Endometrial microvascular endothelial cells (primary cell): ENCODE data around the gene OSGIN1. TPM values are rescaled to one million over a fixed set of nuclear protein-coding genes. Genes with fewer than 3 reads are reported as not detected.
"Not testable (repeated sequence)": the region's sequence is repeated elsewhere in the genome, so short reads cannot be mapped to it uniquely, and the experiment has no call there.

ENCODE experiments used
- in situ Hi-C: cut with HindIII; loops from 2 replicates; pipeline ENCODE4 v1.10.0; 2017; ENCODE audit warnings: low sequenced_read_pairs, low pct_unique_long_range_greater_than_20kb; ENCODE audit errors: inconsistent ontology term
- total RNA-seq: library from RNA; depleted of rRNA; stranded (reverse); fragments of >200 nt; gene quantifications from one replicate; pipeline ENCODE4 v1.2.3, GENCODE V29; 2015; ENCODE audit errors: inconsistent ontology term

OSGIN1 gene
- total RNA-seq, 1 donor from 2014 or later, result 11.1 TPM

DNA sequence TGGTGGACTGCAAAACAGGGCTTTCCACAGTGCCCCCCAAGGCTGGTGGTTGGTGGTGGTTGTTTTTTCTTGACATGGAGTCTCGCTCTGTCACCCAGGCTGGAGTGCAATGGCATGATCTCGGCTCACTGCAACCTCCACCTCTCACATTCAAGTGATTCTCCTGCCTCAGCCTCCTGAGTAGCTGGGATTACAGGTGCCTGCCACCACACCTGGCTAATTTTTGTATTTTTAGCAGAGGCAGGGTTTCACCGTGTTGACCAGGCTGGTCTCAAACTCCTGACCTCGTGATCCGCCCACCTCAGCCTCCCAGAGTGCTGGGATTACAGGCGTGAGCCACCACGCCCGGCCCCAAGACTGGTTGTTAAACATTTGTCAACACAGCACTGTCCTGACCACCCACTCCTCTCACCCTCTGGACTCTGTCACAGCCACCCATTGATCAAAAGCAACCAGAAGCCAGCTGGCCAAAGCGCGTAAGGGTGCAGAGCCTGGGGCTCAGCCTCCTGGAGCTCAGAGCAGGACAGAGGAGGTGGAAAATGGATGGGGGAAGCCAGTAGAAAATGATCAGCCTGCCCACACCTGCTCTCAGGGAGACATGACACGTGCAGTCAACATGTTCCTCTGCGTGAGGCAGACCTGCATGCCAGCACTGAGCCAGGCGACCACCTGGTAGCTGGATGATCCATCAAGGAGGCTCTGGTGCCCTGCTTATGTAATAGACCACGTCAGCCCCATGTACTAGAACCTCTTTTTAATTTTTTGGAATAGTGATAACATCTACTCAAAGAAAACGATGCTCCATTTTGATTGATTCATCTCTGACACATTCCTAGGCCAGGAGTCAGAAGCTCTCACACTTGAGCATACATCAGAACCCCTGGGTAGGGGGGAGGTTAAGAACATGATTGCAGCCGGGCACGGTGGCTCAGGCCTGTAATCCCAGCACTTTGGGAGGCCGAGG, 14.8 kb upstream of the OSGIN1 start:
- in situ Hi-C loops, result no loop called here

DNA sequence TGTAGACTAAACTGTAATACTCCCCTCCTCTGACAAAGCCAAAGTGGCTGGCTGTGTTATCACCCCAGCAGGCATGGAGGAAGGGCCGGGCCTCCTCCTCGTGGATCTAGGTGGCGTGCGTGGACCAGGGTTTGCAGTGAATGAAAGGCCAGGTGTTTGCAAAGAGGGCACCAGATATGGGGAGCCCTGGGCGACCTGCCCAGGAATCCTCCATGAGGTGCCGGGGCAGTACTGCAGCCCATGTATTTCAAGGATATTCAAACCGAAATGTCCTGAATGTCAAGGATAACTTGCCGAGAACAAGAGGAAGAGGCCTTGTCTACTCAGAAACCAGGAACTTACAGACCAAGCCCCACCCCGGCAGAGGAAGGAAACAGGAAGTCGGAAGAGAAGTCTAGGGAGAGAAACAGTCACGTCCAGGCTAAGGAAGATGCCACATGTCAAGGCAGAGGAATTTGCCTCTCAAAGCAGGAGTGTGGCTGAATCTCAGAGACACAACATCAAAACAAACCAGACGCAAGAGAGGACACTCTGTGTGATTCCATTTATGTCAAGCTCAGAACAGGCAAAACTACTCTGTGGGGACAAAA, 13.7 kb upstream of the OSGIN1 start:
- in situ Hi-C loops, result no loop called here

DNA sequence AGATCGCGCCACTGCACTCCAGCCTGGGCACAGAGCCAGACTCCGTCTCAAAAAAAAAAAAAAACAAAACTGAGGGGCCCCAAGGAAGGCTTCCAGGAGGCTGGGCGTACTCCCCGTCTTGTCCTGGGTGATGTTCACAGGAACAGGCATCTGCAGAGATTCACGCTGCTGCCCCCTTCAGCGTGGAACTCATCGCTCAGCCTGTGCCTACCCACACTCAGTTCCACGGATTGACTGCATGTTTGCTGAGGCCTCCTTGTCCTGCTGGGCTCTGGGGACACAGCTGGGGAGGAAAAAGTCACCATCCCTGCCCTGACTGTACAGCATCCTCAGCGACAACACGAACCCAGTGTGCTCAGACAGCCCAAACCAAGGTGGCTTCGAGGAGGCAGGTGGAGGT, 12.9 kb upstream of the OSGIN1 start:
- in situ Hi-C loops, result no loop called here

DNA sequence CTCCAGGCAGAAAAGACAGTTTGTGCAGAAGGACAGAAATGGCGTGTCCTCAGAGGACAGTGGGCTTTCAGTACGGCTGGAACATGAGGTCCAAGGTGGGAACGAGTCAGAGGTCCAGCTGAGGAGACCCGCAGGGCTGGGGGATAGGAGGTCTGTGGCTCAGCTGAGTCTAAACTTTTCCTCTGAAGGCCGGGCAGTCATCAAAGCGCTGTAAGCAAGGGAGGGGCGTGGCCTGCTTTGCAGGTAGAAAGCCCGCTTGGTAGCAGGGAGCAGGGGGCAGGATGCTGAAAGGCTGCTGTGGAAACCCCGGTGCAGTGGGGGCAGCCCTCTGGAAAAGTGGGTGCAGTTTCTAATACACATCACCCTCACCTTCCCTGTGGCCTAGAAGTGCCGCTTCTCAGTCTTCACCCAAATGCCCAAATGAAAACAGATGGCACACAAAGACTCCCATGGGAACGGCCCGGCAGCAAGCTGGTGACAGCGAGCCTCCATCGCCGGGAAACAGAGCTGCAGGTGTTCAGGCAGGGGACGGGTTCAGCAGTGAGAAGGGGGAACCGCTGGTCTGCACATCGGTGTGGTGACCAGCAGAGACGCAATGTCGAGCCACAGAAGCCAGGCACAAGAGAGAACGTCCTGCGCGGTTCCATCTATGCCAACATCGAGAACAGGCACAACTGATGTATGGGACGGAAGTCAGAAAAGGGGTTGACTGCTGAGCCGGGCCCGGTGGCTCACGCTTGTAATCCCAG, 12.2 kb upstream of the OSGIN1 start:
- in situ Hi-C loops, result no loop called here

DNA sequence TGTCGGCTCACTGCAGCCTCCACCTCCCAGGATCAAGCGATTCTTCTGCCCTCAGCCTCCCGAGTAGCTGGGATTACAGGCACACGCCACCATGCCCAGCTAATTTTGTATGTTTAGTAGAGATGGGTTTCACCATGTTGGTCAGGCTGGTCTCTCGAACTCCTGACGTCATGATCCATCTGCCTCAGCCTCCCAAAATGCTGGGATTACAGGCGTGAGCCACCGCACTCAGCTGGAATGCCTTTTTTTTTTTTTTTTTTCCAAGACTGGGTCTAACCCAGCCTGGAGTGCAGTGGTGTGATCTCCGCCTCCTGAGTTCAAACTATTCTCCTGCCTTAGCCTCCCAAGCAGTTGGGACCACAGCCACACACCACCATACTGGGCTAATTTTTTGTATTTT, 11.5 kb upstream of the OSGIN1 start:
- in situ Hi-C loops, result not testable (repeated sequence)

DNA sequence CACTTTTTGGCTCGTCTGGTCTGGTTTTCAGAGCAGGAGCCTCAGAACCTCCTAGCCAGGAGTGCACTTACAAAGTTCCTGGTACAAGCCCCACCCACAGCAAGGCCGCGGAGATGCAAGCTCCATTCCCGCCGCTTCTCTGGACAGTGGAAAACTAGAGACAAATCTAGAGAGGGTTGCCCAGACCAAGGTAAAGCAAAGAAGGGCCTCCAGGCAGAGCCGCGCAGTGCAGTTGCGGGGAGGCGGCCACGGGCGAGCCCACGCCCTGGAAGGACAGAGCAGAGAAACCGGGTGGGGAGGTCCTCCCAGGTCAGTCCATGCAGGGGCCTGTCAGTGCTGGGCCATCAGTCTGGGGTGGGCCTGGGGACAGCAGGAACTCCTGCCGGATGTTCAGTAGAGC, 11.0 kb upstream of the OSGIN1 start:
- in situ Hi-C loops, result no loop called here

DNA sequence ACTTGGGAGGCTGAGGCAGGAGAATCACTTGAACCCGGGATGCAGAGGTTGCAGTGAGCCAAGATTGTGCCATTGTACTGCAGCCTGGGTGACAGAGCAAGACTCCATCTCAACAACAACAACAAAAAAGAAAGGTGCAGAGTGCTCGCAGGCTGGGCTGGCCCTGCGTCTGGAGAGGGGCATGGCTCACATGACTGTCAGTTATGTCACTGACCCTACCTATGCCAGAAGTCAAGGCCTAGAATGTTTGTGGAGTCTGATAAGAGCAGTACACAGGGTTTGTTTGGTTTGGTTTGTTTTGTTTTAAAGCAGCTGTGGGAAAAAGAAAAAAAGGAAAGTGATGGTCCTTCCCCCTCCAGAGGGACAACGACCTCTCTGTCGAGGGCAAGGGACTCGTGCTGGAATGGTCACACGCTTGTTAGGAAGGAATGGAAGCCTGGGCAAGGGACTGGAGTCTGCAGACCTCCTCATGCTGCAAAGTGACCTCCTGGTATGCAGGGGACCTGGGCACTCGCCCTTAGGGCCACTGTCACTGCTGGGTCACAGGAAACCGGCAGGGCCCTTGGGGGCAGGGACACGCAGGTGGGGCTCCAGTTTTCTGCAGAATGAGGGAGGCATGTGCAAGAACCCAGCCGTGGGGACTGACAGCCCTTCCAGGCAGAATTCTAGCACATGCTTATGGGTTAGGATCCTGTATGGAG, 10.1 kb upstream of the OSGIN1 start:
- in situ Hi-C loops, result no loop called here

DNA sequence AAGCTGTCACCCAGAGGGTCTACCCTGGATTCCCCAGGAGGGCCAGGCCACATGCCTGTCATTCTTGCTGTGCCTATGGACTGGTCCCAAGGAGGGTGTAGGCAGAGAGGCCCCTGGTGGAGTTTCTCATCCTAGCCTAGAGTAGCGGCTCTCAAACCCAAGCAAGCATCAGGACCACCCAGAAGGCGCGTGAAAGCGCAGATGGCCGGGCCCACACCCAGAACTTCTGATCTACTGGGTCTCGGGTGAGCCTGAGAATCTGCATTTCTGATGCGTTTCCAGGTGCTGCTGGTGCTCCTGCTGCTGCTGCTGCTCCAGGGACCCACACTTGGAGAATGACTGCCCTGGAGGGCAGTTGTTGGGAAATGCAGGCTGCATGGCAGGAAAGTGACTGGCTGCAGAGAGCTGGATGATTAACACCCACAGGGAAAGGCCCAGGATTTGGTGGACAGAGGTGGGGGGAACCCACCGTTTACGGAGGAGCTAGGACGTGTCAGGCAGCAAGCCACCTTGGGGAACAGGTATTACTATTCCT, 9.5 kb upstream of the OSGIN1 start:
- in situ Hi-C loops, result no loop called here

DNA sequence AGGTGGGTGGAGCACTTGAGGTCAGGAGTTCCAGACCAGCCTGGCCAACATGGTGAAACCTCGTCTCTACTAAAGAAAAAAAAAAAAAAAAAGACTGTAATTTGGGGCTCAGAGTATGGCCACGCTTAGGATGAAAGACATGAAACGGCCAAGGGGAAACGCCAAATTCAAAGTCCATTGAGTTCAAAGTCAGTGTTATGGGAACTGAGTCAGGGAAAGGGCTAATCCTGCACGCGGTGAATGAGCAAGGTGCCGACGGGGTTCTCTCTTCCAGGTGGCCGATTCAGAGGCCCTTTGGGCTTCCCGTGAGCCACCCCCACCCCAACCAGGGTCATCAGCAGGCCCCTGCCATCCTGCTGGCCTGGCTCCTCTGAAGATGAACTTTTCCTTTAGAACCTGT, 7.5 kb upstream of the OSGIN1 start:
- in situ Hi-C loops, result no loop called here

DNA sequence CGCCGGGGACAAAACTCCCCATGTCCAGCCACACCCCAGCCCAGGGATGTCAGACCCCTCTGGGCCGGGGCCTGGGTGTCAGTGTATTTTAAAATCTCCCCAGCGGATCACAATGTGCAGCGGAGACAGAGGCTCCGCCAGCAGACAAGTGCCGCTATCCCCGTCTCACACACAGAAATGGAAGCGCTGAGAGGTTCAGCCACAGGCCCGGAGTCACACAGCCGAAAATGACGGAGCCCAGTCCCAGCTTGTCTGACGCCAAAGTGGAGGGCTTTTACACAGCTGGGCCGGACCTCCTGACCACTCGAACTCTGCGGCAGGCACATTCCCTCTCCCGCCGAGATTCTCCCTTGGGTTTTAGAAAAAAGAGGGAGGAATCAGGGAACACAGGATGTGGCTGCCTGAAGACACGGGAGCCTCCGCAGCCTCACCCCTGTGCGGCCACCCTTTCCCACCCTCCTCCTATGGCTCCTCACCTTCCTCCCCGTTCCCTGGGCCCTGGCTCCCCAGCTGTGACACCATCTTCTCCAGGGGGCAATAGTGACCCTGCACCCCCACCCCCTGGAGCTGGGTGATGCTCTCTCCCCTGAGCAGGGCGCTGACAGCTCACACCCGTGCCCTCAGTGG, 6.8 kb upstream of the OSGIN1 start:
- in situ Hi-C loops, result no loop called here

DNA sequence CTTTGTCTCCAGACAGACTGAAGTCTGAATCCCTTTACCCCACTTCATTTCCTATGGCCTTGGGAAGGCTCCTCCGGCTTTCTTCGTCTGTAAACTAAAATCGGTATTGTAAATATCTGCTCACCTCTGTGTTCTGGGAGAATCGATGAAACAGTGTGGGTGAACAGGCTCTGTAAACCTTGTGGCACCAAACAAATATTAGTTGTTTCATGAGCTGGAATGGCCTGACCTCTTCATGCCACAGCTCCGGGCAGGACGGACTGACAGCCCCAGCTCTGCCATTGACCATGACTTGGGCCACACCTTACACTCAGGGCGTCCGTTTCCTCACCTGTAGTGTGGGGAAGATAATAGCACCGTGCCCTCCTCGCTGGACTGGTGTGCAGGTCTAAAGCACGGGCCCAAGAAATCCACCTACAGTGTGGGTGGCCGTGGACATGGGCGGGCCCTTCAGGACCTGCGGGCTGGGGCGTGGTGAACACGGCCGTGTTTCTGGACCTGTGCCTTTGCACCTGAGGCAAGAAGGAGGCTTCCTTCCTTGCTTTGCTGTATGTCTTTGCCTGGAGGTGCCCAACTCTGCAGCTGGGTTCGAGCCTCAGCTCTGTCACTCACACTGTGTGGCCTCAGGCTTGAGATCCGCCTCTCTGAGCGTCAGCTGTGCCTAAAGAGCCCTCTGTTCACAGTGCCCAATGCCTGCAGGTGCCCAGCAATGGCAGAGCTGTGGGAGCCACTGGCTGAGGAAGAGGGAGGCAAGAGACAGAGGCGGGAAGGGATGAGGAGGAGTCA, 6.1 kb upstream of the OSGIN1 start:
- in situ Hi-C loops, result no loop called here

DNA sequence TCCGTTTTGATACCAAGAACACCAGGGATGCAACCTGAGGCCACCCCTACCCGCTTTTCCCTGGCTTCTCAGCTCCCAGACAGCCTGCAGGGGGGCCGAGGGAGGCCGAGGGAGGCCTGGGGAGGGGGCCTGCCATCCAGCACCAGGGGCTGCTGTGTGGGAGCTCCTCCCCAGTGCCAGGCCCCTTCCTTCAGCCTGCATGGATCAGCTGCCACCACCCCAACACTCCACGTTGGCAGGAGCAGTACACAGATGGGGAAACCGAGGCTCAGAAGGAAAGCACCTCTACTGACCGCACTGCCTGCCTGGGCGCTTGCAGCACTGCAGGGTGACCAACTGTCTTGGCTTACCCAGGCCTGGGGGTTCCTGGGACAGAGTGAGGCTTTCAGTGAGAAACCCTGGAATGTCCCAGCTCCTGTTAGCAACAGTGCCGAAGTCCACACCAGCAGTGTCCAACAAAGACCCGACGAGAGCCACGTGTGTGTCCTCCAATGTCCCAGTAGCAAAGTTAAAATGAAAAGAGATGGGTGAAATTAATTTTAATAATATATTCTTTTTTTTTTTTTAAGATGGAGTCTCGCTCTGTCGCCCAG, 5.3 kb upstream of the OSGIN1 start:
- in situ Hi-C loops, result no loop called here

DNA sequence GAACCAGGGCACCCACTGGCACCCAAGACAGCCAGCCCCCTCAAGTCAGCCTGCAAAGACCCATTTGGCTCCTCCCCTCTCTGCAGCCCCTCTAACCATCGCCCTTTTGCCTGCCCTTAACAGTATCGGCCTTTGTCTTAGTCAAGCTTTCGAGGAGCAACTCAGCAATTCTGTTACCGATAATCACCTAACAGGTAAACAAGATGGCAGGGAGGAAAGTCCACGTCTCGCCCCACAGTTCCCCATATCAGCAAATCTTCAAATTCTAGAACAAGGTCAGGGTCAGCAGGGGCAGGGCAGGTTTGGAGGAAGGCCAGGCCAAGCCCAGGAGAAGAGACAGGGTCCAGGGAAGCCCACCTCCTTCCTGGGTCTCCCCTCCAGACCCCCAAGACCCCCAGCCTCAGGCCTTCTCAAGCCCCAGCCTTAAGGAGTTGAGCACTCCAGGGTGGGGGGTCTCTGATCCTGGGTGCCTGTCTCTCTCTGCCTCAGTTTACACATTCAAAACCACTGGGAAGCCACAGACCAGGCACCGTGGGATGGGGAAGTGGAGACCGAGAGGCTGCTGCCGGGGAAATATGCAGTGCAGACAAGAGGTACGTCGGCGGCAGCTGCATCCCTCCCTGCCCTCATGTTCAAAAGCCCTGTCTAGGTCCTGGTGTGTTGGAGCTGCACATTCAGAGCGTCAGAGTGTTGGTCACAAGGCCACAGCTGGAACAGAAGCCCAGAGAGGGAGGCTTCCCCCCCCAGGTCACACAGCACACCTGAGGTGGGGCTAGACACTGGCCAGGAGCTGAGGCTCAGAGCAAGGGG, 3.9 kb upstream of the OSGIN1 start:
- in situ Hi-C loops, result no loop called here

DNA sequence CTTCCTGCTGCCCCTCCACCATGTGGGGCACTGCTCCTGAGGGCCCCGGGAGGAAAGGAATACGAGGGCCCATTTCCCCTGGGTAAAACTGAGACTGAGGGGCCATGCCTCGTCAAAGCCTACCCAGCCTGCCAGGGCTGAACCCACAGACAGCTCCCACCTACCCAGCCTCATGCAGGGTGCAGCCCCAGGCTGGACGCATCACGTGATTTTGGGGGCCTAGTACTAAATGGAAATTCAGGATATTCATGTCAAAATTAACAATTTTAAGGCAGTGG, 3.4 kb upstream of the OSGIN1 start:
- in situ Hi-C loops, result no loop called here

DNA sequence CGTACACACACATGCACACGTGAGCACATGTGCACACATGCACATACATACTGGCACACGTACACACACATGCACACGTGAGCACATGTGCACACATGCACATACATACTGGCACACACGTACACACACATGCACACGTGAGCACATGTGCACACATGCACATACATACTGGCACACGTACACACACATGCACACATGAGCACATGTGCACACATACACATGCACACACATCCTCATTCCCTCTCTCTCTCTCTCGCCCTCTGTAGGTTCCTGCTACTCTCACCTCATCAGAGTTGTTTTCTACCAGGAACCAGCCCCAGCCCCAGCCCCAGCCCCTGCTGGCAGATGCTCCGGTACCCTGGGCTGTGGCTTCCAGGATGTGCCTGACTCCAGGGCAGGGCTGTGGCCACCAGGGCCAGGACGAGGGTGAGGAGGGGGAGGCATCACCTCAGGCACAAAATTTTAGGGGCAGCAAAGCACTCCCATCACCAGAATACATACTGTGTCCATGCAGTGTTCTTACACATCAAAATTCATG, 2.1 kb upstream of the OSGIN1 start:
- in situ Hi-C loops, result not testable (repeated sequence)

DNA sequence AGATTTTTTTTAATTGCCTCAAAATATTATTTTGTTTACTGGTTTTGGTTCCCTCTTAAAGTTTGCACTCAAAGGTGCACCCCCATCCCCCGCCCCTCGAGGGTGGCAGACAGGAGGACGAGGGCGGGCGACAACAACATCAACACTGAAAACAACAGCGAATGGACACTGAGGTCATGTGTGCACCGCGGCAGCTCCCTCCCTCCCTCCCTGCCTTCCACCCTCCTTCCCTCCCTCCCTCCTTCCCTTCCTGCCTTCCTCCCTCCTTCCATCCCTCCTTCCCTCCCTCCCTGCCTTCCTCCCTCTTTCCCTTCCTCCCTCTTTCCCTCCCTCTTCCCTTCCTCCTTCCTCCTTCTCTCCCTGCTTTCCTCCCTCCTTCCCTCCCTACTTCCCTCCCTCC, 1.5 kb upstream of the OSGIN1 start:
- in situ Hi-C loops, result no loop called here

DNA sequence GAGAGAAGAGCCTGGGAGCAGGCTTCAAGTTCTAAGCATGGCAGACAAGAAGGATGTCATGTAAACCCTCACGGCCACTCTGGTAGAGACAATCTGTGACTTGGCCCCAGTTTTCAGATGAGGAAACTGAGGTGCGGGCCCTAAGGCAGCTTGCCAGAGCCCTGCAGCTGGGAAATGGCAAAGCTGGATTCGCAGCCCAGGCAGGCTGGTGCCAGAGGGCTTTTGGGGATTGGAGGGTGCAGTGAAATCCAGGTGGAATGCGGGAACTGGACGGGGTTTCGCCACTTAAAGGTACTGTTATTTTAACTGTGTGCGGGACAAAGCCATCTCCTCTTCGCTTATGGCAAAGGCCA, 477 bp upstream of the OSGIN1 start:
- in situ Hi-C loops, result no loop called here
